ENCODE data around the gene METAP1D.
"Not testable (repeated sequence)": the region's sequence is repeated elsewhere in the genome, so short reads cannot be mapped to it uniquely, and the experiment has no call there.

The METAP1D gene

GRCh38 chr2:171999604-172000469, at the start of gene METAP1D:
TSS of gene METAP1D (plus strand) at chr2:171999953. CDS start at chr2:171999970, 17 bp downstream.
- peak; percentile 92 for DNase-seq (ENCODE audit: low spot score)

GRCh38 chr2:171952276-171952675, 47.5 kb upstream of the METAP1D start:
- DNase-seq (ENCODE audit: low spot score) = no peak

- no peak for DNase-seq (ENCODE audit: low spot score)
Observed at GRCh38 chr2:171952748-171953147, 47.0 kb upstream of the METAP1D start.

- DNase-seq (ENCODE audit: low spot score) = no peak
Observed at GRCh38 chr2:171956135-171956825, 43.5 kb upstream of the METAP1D start.

- DNase-seq (ENCODE audit: low spot score) = no peak
Observed at GRCh38 chr2:171957061-171957460, 42.7 kb upstream of the METAP1D start.

GRCh38 chr2:171958475-171958874, 41.3 kb upstream of the METAP1D start:
- no peak for DNase-seq (ENCODE audit: low spot score)

GRCh38 chr2:171959998-171960397, 39.8 kb upstream of the METAP1D start:
- no peak for DNase-seq (ENCODE audit: low spot score)

- no peak for DNase-seq (ENCODE audit: low spot score)
Observed at GRCh38 chr2:171960570-171960969, 39.2 kb upstream of the METAP1D start.

- no peak for DNase-seq (ENCODE audit: low spot score)
Observed at GRCh38 chr2:171963198-171963597, 36.6 kb upstream of the METAP1D start.

GRCh38 chr2:171964308-171964707, 35.4 kb upstream of the METAP1D start:
- no peak for DNase-seq (ENCODE audit: low spot score)

- no peak for DNase-seq (ENCODE audit: low spot score)
Observed at GRCh38 chr2:171965238-171965637, 34.5 kb upstream of the METAP1D start.

GRCh38 chr2:171965661-171966060, 34.1 kb upstream of the METAP1D start:
- no peak for DNase-seq (ENCODE audit: low spot score)

- DNase-seq (ENCODE audit: low spot score) = no peak
Observed at GRCh38 chr2:171966235-171966634, 33.5 kb upstream of the METAP1D start.

GRCh38 chr2:171966688-171967087, 33.1 kb upstream of the METAP1D start:
- DNase-seq (ENCODE audit: low spot score) = no peak

GRCh38 chr2:171968509-171968908, 31.2 kb upstream of the METAP1D start:
- no peak for DNase-seq (ENCODE audit: low spot score)

GRCh38 chr2:171972329-171972982, 27.3 kb upstream of the METAP1D start:
- DNase-seq (ENCODE audit: low spot score) = no peak

GRCh38 chr2:171979103-171979502, 20.6 kb upstream of the METAP1D start:
- DNase-seq (ENCODE audit: low spot score) = no peak

- DNase-seq (ENCODE audit: low spot score) = not testable (repeated sequence)
Observed at GRCh38 chr2:171983924-171984323, 15.8 kb upstream of the METAP1D start.

GRCh38 chr2:171985076-171985475, 14.7 kb upstream of the METAP1D start:
- no peak for DNase-seq (ENCODE audit: low spot score)

GRCh38 chr2:171986778-171987177, 13.0 kb upstream of the METAP1D start:
- no peak for DNase-seq (ENCODE audit: low spot score)

GRCh38 chr2:171991027-171991426, 8.7 kb upstream of the METAP1D start:
- DNase-seq (ENCODE audit: low spot score) = no peak

GRCh38 chr2:171995586-171995985, 4.2 kb upstream of the METAP1D start:
- no peak for DNase-seq (ENCODE audit: low spot score)

GRCh38 chr2:171996021-171996420, 3.7 kb upstream of the METAP1D start:
- no peak for DNase-seq (ENCODE audit: low spot score)
